Islet precursor cell (in vitro differentiated cells): ENCODE data around the gene CCDC187.

ENCODE experiments used
- DNase-seq: peaks from one replicate; pipeline ENCODE4 v3.0.0-alpha.2; 2018

The CCDC187 gene

GRCh38 chr9:136250676-136251075 is 53.2 kb downstream of the CCDC187 start:
- no peak for DNase-seq

- no peak for DNase-seq
Observed at GRCh38 chr9:136249877-136250559, 53.9 kb downstream of the CCDC187 start.

GRCh38 chr9:136248951-136249876 is 54.7 kb downstream of the CCDC187 start:
- DNase-seq: no peak

- no peak for DNase-seq
Observed at GRCh38 chr9:136247947-136248637, 55.8 kb downstream of the CCDC187 start.

GRCh38 chr9:136247551-136247916 is 56.4 kb downstream of the CCDC187 start:
- DNase-seq: no peak

- no peak for DNase-seq
Observed at GRCh38 chr9:136246849-136247550, 56.9 kb downstream of the CCDC187 start.

- peak; percentile 85 for DNase-seq
Observed at GRCh38 chr9:136245219-136246150, 58.4 kb downstream of the CCDC187 start, which contains the start of gene QSOX2. TSS of gene QSOX2 (minus strand) at chr9:136245812. CDS start at chr9:136245803, 9 bp downstream.

GRCh38 chr9:136244969-136245218 is 59.0 kb downstream of the CCDC187 start:
- DNase-seq: no peak

- DNase-seq: no peak
Observed at GRCh38 chr9:136244122-136244968, 59.5 kb downstream of the CCDC187 start.

- no peak for DNase-seq
Observed at GRCh38 chr9:136243631-136244030, 60.3 kb downstream of the CCDC187 start.

- DNase-seq: no peak
Observed at GRCh38 chr9:136242918-136243525, 60.9 kb downstream of the CCDC187 start.

- no peak for DNase-seq
Observed at GRCh38 chr9:136242248-136242647, 61.6 kb downstream of the CCDC187 start.

- no peak for DNase-seq
Observed at GRCh38 chr9:136241542-136241941, 62.4 kb downstream of the CCDC187 start.

- DNase-seq: no peak
Observed at GRCh38 chr9:136240941-136241340, 63.0 kb downstream of the CCDC187 start.

- DNase-seq: no peak
Observed at GRCh38 chr9:136239983-136240330, 63.9 kb downstream of the CCDC187 start.

GRCh38 chr9:136239135-136239982 is 64.5 kb downstream of the CCDC187 start:
- no peak for DNase-seq

GRCh38 chr9:136238342-136238732 is 65.6 kb downstream of the CCDC187 start:
- no peak for DNase-seq

GRCh38 chr9:136237486-136238341 is 66.2 kb downstream of the CCDC187 start:
- no peak for DNase-seq
